HG03442 (cell line): Measurements from ENCODE around the gene PRAMEF8.
"Not testable (repeated sequence)": the region's sequence is repeated elsewhere in the genome, so short reads cannot be mapped to it uniquely, and the experiment has no call there.

Source experiments
- ATAC-seq: cut with Tn5 transposase; IDR thresholded peaks from one replicate; pipeline ENCODE4 v1.9.1; 2021; ENCODE audit warnings: mild to moderate bottlenecking, moderate library complexity; ENCODE audit not compliant: unreplicated experiment

Gene PRAMEF8

GRCh38 chr1:13285037-13285436 lies at the start of gene PRAMEF8:
Gene PRAMEF8 (minus strand): TSS chr1:13285137. CDS start chr1:13284091, 1,046 bp downstream.
- ATAC-seq, result not testable (repeated sequence)

GRCh38 chr1:13315281-13315680 lies 30.3 kb upstream of the PRAMEF8 start, which contains the start of gene PRAMEF15:
Gene PRAMEF15 (plus strand): TSS chr1:13315581. CDS start chr1:13318408, 2,827 bp downstream.
- ATAC-seq, result not testable (repeated sequence)

GRCh38 chr1:13303239-13303638 lies 18.3 kb upstream of the PRAMEF8 start, which contains the start of gene PRAMEF33:
Gene PRAMEF33 (plus strand): TSS chr1:13303539. CDS start chr1:13305955, 2,416 bp downstream.
- ATAC-seq, result not testable (repeated sequence)

GRCh38 chr1:13302197-13302596 lies 17.3 kb upstream of the PRAMEF8 start:
- not testable (repeated sequence) for ATAC-seq

- not testable (repeated sequence) for ATAC-seq
Measured at GRCh38 chr1:13298699-13299098, 13.8 kb upstream of the PRAMEF8 start.

GRCh38 chr1:13297216-13297931 lies 12.4 kb upstream of the PRAMEF8 start:
- ATAC-seq, result not testable (repeated sequence)

- ATAC-seq, result not testable (repeated sequence)
Measured at GRCh38 chr1:13289030-13289429, 4.1 kb upstream of the PRAMEF8 start.

- ATAC-seq, result not testable (repeated sequence)
Measured at GRCh38 chr1:13279617-13280016, 5.3 kb downstream of the PRAMEF8 start.

- ATAC-seq, result not testable (repeated sequence)
Measured at GRCh38 chr1:13277016-13277415, 7.9 kb downstream of the PRAMEF8 start.

- ATAC-seq, result not testable (repeated sequence)
Measured at GRCh38 chr1:13265124-13265523, 19.8 kb downstream of the PRAMEF8 start.

GRCh38 chr1:13253898-13254297 lies 31.0 kb downstream of the PRAMEF8 start, which contains the start of gene PRAMEF5:
Gene PRAMEF5 (plus strand): TSS chr1:13254198. CDS start chr1:13259269, 5,071 bp downstream.
- ATAC-seq, result not testable (repeated sequence)

GRCh38 chr1:13247122-13247521 lies 37.8 kb downstream of the PRAMEF8 start:
- not testable (repeated sequence) for ATAC-seq

GRCh38 chr1:13246554-13246871 lies 38.4 kb downstream of the PRAMEF8 start:
- ATAC-seq, result not testable (repeated sequence)

- ATAC-seq, result not testable (repeated sequence)
Measured at GRCh38 chr1:13245841-13246553, 38.9 kb downstream of the PRAMEF8 start.

- not testable (repeated sequence) for ATAC-seq
Measured at GRCh38 chr1:13243536-13244263, 41.2 kb downstream of the PRAMEF8 start.

- not testable (repeated sequence) for ATAC-seq
Measured at GRCh38 chr1:13239633-13240032, 45.3 kb downstream of the PRAMEF8 start.

- ATAC-seq, result not testable (repeated sequence)
Measured at GRCh38 chr1:13237572-13237971, 47.4 kb downstream of the PRAMEF8 start.

- ATAC-seq, result not testable (repeated sequence)
Measured at GRCh38 chr1:13234057-13234456, 50.9 kb downstream of the PRAMEF8 start.

- ATAC-seq, result not testable (repeated sequence)
Measured at GRCh38 chr1:13232056-13232455, 52.9 kb downstream of the PRAMEF8 start.
